Activated gamma-delta T cell (primary cell): ENCODE measurements around the gene ANGEL1.

Experiments used
- DNase-seq: peaks from one replicate; lab custom pipeline; 2025; lab: John Stamatoyannopoulos, UW

Gene ANGEL1

GRCh38 chr14:76779221-76780057 lies 33.2 kb downstream of the ANGEL1 start:
- no peak for DNase-seq

GRCh38 chr14:76778546-76779215 lies 34.0 kb downstream of the ANGEL1 start:
- DNase-seq = no peak

DNA sequence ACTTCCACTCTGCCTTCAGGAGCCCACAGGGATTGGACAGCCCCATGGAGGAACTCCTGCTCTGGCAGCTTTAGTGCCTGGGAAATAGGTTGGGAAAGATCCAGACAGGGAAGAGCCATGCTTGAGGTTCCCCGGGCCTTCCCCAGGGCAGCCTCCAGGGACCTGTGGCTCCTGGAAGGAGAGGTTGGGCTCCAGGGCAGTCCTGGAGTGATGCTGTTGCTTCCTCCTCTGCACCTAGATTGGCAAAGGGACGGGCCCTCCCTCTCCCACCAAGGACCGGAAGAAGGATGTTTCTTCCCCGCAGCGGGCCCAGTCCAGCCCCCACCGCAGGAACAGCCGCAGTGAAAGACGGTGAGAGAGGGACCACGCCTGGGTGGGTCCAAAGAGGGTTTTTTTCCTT lies 35.0 kb downstream of the ANGEL1 start:
- DNase-seq = no peak

- DNase-seq = no peak
Measured at GRCh38 chr14:76776428-76777251, 36.0 kb downstream of the ANGEL1 start.

DNA sequence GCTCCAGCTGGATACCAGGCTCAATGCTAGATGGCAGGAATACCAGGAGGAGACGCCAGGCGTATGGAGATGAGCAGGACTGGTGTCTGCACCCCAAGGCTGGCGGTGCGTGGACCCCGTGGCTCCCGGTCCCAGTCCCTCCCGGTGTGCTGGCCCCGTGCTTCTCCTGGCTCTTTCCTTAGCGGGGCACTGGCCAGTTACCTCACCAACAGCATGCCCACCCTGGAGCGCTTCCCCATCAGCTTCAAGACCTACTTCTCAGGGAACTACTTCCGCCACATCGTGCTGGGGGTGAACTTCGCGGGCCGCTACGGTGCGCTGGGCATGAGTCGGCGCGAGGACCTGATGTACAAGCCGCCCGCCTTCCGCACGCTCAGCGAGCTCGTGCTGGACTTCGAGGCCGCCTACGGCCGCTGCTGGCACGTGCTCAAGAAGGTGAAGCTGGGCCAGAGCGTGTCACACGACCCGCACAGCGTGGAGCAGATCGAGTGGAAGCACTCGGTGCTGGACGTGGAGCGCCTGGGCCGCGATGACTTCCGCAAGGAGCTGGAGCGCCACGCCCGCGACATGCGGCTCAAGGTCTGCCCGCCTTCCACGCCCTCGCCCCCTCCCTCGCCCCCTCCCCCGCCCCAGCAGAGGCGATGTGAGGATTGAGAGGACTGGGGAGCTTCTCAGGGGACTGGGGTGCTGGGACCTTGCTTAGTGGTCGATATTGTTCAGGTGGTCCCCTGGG lies 36.8 kb downstream of the ANGEL1 start:
- DNase-seq = no peak

DNA sequence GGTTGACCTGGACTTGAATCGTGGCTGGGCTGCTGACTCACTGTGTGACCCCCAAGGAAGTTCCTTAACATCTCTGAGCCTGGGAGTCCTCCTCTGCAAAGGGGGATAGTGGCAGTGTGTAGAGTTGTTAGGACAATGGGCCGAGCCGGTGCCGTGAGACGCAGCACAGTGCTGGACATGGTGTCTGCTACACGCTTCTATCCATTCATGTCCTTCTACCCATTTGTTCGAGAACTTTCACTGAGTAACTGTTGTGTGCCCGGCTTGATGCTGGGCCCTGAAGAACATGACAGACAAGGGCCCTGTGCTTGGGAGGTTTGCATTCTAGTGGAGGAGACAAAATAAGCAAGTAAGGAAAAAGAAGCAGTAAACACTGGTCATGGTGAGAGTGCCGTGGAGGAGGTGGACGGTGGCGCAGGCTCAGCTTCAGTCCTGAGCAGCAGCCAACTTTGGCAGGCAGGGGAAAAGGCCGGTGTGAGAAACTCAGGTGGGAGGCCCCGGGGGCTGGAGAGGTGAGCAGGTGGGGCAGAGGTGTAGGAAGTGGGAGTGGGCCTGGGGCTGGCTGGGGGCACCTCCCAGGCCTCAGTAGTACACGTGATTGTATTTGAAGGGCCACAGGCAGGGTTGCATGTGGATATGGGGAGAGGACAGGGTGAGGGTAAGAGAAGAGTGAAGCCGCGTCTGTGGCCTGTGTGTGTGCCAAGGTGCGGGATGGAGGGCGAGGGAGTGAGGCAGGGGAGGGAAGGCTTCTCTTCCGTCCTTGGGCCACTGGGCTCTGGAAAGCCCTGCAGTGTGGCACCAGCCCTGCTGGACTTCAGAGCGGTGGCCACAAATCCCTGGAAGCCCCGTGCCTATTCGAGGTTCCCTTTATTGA lies 37.6 kb downstream of the ANGEL1 start:
- DNase-seq = no peak

- DNase-seq = no peak
Measured at GRCh38 chr14:76773956-76774820, 38.5 kb downstream of the ANGEL1 start.

- no peak for DNase-seq
Measured at GRCh38 chr14:76773188-76773885, 39.3 kb downstream of the ANGEL1 start.

- DNase-seq = no peak
Measured at GRCh38 chr14:76772300-76773187, 40.1 kb downstream of the ANGEL1 start.

- no peak for DNase-seq
Measured at GRCh38 chr14:76771437-76771980, 41.2 kb downstream of the ANGEL1 start.

GRCh38 chr14:76770521-76771436 lies 41.9 kb downstream of the ANGEL1 start:
- DNase-seq = no peak

DNA sequence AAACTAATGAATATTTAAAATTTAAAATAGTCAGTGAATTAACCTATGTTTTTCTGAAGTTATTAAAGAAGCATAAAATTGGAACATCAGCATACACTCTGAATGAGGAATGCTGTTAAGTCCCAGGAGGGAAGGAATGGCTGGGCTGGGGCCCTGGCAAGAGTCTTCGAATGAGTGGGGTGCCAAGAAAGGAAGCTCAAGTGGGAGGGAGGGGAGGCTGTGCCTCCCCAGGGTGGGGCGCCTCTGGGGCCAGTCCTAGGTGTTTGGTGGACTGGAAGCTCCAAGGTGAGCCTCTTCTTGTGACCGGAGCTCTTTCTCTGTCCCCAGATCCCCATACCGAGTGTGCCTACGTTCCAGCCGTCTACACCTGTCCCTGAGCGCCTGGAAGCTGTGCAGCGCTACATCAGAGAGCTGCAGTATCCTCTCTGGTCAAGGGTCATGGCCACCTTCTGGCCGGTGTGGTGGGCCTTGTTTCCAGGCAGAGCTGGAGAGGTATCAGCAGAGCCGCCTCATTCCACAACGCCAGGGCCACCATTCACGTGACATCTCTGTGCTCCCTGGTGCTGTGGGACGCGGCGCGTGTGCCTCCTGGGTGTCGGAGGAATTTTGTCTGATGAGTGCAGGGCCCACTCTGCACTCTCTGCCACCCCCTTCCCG lies 42.9 kb downstream of the ANGEL1 start:
- no peak for DNase-seq

GRCh38 chr14:76768671-76769500 lies 43.8 kb downstream of the ANGEL1 start:
- no peak for DNase-seq

DNA sequence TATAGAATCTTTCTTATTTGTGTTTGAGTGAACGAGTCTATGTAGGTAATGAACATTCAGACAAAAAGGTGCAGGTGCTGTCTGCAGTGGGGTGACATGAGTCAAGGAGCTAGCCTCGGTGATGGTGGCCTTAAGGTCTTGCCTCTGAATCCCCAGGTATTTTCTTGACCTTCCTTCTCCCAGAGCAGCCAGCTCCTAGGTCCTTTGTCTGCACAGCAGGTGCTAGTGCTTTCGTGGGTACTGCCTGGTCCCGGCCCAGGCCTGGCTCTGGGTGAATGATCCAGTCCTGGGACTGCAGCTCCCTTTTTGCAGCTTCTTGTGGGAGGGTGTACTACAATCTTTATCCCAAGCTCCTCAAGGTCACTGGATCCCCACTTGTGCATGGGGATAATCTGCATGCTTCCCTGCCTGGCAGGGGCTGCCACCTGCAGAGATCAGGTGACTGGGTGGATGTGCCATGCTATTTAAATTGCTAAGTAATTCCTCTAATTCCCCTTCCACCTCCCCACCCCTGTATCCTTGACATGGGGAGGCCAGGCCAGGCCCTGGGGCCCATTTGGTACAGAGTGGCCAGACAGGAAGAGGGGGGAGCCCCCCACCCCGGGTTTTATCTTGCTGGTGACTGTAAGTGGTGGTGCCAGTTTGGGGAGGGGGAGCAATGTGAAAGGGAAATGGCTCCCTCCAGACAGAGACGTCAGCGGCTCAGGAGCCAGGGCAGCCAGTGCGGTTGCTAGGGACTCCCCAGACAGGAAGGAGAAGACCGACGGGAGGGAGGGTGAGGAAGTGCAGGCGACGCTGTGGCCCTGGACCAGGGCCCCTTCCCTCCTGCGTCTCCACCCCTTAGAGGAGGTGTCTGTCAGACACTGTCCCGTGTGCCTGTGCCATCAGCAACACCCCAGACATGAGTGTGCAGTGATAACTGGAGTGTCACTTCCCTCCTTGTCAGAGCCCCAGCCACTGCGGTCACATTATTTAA lies 44.7 kb downstream of the ANGEL1 start:
- peak; percentile 56 for DNase-seq
